Femur (tissue), 1 donor: ENCODE measurements around the gene CHST11.

Experiments
- DNase-seq: peaks from one replicate; pipeline ENCODE4 v3.0.0-alpha.2; 2017

Gene CHST11

GRCh38 chr12:104657726-104658484 lies 201.2 kb downstream of the CHST11 start:
- DNase-seq: peak; percentile 58

DNA sequence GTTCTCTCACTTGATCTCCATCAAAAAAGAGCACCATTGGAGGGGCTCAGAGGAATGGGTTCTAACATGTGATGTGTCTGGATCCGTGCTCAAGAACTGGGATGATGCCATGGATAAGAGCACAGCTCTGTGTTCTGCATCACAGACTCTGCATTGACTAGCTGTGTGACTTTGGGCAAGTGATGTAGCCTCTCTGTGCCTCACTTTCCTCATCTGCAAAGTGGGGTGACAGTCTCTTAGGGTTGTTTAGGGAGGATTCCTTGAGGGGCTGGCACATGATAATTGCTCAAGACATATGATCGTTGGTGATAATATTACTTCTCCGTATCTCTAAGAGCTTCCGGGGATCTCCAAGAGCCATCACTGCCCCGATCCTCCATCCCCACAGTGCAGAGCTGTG lies 202.3 kb downstream of the CHST11 start:
- DNase-seq: no peak

- no peak for DNase-seq
These were observed 205.5 kb downstream of the CHST11 start for GRCh38 chr12:104662203-104662602.

DNA sequence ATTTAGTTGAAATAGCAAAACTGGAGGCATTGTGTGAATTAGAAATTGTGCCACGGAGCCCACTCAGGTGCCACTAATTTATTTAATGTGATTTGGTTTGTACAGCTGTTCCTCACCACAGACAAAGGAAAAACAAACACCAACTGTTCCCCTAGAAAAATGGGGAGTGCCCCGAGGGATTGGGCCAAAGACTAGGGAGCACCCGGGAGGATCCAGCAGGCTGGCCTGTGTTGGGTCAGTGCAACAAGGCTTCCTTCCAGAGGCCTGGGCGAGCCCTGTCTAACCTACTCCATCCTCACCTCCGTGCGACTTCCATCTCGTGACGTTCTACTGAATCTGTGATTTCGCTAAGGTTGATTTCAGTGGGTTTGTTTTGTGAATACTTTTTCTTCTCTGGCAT lies 206.2 kb downstream of the CHST11 start:
- no peak for DNase-seq

GRCh38 chr12:104664351-104664750 lies 207.6 kb downstream of the CHST11 start:
- no peak for DNase-seq

- no peak for DNase-seq
These were observed 208.5 kb downstream of the CHST11 start for GRCh38 chr12:104665296-104665695.

DNA sequence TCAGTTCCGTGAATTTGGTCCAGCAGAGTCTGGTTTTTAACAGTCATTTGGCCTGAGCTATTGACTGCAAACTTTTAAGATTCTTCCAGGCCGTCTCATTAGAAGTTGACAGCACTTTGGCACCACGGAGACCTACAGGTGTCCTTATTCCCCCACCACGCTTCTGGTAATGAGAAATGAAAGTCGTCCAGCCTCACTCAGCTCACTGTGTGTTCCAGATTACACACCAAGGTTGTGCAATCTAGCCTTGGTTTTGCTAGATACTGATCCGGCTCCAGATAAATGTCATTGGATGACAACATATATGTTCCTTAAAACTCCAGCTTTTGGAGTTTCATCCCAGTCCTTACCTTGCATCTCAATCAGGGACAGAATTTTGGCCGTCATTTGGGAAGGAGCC lies 210.4 kb downstream of the CHST11 start:
- DNase-seq: no peak

DNA sequence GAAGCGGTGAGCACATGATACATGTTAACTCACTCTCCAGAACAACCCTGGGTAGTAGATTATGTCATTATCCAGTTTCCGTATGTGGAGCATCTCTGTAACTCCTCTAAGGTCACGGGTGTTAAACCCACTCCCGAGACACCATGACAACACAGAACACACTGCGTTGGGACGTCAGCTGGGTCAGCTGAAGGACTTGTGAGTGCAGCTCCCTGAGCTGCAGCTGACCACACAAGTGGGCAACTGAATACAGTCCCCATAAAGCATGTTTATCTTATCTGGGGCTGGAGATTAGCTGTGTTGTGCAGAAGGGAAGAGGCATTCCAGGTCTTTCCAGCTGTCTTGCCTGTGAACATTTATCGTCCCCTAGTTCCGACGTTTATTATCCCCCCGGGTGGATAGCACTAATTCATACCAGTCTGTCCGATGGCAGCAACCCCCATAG lies 211.5 kb downstream of the CHST11 start:
- no peak for DNase-seq

- peak; percentile 85 for DNase-seq
These were observed 212.5 kb downstream of the CHST11 start for GRCh38 chr12:104669089-104669721.

GRCh38 chr12:104669851-104670337 lies 213.1 kb downstream of the CHST11 start:
- DNase-seq: peak; percentile 89

DNA sequence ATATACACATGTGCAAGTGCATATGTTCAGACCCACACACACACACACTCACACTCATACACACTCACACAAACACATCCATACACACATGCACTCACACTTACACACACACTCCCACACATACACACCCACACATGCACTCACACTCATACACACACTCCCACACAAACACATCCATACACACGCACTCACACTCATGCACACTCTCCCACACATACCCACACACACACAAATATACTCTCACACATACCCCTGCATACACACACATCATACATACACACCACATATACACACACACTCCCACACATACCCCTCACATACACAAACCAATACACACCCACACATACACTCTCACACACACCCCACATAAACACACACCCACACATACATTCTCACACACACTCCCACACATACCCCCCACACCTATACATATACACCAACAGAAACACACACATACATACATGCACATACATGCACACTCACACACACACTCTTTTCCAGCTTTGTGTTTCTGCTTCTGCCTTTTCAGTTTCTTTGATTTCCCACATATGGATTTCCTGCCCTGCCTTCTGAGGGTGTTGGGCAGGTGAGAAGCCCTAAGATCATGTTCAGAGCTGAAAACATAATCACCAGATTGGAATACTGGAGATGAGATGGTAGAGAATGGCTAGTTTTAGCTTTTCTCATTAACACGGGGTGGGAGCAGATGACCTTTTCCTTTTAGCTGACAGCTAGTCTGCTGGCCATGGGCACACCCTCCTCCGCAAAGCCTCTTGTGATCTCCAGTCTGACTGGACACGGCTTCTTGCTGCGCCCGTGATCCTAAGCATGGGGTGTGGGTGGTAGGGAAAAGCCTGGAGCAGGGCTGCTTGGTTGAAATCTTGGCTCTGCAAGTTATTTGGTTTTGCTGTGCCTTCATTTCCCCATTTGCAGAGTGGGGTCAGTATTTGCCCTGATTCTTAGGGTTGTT lies 214.0 kb downstream of the CHST11 start:
- no peak for DNase-seq

DNA sequence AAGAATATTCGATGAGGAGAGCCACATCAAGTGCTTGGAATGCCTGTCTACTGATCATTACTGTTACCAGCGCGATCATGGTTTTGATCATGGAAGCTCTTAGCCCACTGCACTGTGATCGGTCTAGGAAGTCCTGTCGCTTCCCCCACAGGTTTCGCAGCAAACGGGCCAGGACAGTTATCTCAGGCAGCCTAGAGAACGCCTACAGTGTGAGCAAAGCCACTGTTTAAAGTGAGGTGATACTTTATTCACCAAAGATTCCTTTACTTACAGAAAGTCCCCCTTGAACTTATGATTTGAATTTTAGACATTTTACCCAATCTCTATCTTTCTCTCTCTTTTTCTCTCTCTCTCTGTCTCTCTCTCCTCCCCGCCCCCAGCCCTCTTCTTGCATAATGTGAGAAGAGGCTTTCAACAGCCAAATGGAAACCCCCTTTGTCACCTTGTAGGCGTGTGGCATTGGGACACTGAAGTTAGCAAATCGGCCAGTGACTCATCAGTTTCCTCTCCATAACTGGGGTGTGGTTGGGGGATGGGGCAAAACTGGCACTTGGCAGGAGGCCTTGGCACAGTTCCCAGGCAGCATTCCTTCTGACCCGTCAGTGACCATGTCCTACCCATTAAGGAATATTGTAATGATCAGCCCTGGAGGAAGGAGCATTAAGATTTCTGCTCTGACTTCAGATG lies 214.8 kb downstream of the CHST11 start:
- DNase-seq: peak; percentile 84

- DNase-seq: no peak
These were observed 215.3 kb downstream of the CHST11 start for GRCh38 chr12:104672096-104672445.

DNA sequence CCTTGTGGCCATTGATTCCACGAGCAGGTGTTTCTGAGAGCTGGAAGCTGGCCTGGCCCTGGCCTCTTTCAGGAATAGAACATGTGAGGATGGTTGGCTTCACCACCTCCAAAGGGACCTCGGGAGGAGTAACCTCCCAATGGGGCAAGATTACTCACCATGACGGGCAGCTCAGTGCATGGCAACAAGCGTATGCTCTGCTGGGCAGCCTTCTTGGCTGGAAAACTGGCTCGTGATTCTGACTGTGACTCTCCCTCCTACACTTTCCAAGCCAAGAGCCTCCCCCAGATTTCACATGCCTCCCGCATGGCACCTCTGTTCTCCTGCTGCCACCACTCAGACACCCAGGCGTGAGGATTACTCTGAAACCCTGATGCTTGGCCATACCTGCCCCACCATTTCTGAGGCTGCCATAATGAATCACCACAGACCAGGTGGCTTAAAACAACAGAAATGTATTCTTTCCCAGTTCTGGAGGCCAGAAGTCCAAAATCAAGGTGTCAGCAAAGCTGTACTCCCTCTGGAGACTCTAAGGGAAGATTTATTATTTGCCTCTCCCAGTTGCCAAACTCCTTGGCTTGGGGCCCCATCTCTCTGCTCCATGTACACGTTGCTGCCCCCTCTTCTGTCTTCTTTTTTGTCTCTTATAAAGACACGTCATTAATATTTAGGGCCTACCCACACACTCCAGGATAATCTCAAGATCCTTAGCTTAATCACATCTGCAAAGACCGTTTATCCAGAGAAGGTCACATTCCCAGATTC lies 215.9 kb downstream of the CHST11 start:
- DNase-seq: no peak

GRCh38 chr12:104673294-104673693 lies 216.5 kb downstream of the CHST11 start:
- DNase-seq: no peak

- DNase-seq: no peak
These were observed 217.1 kb downstream of the CHST11 start for GRCh38 chr12:104673696-104674482.

DNA sequence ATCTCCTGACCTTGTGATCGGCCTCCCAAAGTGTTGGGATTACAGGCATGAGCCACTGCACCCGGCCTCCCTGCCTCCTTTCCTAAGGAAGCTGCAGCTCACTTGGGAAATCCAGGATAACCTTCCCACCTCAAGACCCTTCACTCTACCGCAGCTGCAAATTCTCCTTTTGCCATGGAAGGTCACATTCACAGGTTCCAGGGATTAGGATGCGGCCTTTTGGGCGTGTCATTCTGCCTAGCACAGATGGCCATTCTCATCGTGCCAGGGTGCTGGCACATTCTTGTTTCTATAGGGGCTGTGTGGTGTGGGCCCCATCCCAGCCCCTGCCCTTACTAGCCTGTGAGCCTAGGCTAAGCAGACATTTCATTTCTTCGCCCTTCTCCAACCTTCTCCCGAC lies 219.9 kb downstream of the CHST11 start:
- no peak for DNase-seq

DNA sequence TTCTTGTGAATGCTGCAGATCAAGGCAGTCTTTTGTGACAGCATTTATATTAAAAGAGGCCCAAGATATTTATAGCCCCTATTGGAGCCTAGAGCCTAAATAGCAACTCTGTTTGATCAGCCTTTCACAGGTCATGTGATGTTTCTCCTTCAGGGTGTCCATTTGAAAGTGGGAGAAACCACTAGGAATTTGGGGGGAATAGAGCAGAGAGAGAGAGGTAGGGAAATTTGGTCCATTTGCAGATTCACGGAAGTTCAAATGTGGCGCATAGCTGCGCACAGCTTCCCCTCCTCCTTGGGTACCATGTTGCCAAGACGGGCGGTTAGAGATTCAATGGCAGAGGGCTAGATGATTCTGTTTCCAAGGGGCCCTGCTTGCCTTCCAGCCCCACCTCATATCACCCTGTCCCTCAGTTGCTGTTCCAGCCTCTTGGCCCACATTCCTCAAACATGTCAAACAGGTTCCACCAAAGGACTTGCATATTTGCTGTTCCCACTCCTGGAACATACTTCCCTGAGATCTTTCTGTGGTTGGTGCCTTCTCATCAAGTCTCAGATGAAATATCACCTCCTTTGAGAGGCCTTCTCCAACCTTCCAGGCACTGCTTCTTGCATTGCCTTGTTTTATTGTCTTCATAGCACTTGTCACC lies 220.8 kb downstream of the CHST11 start:
- no peak for DNase-seq

DNA sequence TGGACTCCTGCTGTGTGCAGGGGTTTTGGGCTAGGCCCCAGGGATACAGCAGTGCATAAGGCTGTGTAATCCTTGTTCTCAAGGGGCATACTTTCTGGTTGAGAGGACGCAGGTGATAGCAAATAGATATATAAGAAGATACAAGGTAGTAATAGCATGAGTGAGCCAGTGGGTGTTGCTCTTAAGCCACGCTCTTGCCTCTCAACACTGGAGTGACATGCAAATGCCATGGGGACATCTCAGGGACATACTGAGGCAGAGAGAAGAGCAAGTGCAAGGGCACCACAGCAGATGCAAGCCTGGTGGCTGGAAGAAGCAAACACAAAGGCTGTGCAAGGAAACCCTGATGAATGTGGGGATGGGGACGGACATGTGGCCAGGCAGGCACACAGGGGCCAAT lies 223.3 kb downstream of the CHST11 start:
- no peak for DNase-seq

DNA sequence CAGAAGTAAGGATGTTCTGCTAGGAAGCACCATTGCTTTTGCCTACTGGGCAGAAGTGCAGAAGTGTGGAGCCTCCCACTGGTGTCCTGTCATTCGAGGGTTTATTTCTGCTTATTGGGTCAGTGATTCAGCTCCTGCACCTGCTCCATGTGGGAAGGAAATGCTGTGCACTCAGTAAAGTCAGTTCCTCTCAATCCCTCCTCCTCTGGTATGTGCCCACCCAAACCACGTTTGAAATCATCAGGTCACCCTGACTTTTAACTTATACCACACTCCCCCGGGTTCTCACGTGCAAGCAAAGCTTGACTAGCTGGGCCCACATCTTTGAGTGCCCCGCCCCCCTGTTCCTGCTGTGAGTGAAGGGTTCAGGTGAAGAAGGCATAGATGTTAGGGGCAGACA lies 223.7 kb downstream of the CHST11 start:
- no peak for DNase-seq
